ENCODE results near the gene ANO8.

Gene ANO8, protein sequence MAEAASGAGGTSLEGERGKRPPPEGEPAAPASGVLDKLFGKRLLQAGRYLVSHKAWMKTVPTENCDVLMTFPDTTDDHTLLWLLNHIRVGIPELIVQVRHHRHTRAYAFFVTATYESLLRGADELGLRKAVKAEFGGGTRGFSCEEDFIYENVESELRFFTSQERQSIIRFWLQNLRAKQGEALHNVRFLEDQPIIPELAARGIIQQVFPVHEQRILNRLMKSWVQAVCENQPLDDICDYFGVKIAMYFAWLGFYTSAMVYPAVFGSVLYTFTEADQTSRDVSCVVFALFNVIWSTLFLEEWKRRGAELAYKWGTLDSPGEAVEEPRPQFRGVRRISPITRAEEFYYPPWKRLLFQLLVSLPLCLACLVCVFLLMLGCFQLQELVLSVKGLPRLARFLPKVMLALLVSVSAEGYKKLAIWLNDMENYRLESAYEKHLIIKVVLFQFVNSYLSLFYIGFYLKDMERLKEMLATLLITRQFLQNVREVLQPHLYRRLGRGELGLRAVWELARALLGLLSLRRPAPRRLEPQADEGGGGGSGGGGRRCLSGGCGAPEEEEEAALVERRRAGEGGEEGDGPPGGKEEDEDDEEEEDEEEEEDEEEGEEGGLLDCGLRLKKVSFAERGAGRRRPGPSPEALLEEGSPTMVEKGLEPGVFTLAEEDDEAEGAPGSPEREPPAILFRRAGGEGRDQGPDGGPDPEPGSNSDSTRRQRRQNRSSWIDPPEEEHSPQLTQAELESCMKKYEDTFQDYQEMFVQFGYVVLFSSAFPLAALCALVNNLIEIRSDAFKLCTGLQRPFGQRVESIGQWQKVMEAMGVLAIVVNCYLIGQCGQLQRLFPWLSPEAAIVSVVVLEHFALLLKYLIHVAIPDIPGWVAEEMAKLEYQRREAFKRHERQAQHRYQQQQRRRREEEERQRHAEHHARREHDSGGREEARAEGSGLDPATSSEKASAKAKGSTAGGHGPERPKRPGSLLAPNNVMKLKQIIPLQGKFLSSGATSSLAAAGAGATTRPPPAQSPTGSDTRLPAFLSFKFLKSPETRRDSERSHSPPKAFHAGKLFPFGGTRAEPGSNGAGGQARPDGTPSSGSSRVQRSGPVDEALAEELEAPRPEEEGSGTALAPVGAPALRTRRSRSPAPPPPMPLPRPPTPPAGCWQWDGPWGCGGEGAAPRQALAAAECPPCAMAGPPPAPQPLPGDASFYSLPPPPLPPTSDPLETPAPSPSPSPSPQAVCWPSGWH

DNA sequence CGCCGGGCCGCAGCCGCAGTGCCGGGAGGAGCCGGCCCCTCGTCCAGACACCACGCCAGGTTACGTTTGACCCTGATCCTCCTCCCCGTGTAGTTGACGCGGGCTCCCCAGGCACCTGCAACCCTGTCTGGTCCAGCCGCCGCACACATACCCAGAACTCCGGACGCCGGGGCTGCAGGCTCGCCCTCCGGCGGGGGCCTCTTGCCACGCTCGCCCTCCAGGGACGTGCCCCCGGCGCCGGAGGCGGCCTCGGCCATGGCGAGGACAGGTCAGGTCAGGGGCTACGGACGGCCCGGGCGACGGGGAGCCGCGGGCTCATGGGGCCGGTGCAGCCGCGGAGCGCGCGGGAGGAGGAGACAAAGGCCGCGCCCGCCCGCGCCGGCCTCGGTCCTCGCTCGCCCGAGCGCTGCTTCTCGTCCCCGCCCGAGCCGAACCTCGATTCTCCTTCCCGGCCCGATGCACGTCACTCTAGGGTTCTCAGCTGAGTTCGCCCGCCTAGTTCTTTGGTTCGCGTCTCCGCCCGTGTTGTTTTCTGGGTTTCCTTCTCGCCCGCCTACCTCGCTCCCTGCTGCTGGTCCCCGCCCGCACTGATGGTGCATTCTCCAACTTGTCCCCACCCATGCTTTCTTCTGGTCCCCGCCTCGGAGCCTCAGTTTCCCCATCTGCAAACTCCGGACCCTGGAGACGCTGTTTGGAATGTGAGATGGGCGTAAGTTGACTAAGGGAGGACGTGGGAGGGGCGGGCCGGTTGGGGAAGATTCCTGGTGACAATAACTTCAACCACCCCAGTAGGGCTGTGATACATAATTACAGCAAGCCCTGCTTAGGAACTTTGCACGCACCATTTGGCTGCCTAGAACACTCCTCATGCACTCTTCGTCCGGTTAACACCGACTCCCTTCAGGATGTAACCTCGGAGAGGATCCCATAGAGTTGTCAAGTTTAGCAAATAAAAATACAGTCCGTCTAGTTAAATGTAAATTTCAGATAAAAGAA is at the start of gene ANO8:
ANO8 (minus strand) TSS at position 442 of the 996 bp plus-strand sequence; CDS start at position 257, 185 bp downstream.
- Histone ChIP-seq H3K4me2 (ENCODE audit: low read depth, low read length) (peak within 1 kb of the TSS; percentile 87), H4K20me1 (ENCODE audit: insufficient read depth, low read length) (no peaks in the 10 kb centered on the region), H3K36me3 (replicated peaks; ENCODE audit: insufficient read depth, low read length) (no peaks in the 10 kb centered on the region), H3F3A (ENCODE audit: insufficient read depth, low read length) (peaks cover 18% of the 10 kb centered on the region), H3K27ac (ENCODE audit: low read length) (no peak within 1 kb of the TSS), H3K9me2 (replicated peaks; ENCODE audit: insufficient read depth, low read length) (no peaks in the 10 kb centered on the region), H3K4me3 (ENCODE audit: low read length) (peak within 1 kb of the TSS; percentile 69), H3K27me3 (replicated peaks; ENCODE audit: insufficient read depth, low read length) (peaks cover 17% of the 10 kb centered on the region), H3K9ac (ENCODE audit: low read length) (peak within 1 kb of the TSS; percentile 41; the same call in 1 of the 2 replicates), H3K4me1 (ENCODE audit: low read length) (peaks cover 10% of the 10 kb centered on the region), H2AFZ (ENCODE audit: low read length) (peak within 1 kb of the TSS; percentile 83), H3K9me3 (replicated peaks; ENCODE audit: insufficient read depth, low read length) (no peaks in the 10 kb centered on the region), H3K79me2 (ENCODE audit: low read length) (peaks cover 12% of the 10 kb centered on the region)
- DNase-seq, result peak; percentile 97
- TF ChIP-seq EZH2 (optimal IDR thresholded peaks at IDR 0.05; ENCODE audit: low read depth, low read length) (no peak), EZH2phosphoT487 (IDR thresholded peaks at IDR 0.05; ENCODE audit: low read length) (no peak)
- TF ChIP-seq, protein P1, sequence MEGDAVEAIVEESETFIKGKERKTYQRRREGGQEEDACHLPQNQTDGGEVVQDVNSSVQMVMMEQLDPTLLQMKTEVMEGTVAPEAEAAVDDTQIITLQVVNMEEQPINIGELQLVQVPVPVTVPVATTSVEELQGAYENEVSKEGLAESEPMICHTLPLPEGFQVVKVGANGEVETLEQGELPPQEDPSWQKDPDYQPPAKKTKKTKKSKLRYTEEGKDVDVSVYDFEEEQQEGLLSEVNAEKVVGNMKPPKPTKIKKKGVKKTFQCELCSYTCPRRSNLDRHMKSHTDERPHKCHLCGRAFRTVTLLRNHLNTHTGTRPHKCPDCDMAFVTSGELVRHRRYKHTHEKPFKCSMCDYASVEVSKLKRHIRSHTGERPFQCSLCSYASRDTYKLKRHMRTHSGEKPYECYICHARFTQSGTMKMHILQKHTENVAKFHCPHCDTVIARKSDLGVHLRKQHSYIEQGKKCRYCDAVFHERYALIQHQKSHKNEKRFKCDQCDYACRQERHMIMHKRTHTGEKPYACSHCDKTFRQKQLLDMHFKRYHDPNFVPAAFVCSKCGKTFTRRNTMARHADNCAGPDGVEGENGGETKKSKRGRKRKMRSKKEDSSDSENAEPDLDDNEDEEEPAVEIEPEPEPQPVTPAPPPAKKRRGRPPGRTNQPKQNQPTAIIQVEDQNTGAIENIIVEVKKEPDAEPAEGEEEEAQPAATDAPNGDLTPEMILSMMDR (IDR thresholded peaks at IDR 0.05; ENCODE audit: low read length), result no peak

DNA sequence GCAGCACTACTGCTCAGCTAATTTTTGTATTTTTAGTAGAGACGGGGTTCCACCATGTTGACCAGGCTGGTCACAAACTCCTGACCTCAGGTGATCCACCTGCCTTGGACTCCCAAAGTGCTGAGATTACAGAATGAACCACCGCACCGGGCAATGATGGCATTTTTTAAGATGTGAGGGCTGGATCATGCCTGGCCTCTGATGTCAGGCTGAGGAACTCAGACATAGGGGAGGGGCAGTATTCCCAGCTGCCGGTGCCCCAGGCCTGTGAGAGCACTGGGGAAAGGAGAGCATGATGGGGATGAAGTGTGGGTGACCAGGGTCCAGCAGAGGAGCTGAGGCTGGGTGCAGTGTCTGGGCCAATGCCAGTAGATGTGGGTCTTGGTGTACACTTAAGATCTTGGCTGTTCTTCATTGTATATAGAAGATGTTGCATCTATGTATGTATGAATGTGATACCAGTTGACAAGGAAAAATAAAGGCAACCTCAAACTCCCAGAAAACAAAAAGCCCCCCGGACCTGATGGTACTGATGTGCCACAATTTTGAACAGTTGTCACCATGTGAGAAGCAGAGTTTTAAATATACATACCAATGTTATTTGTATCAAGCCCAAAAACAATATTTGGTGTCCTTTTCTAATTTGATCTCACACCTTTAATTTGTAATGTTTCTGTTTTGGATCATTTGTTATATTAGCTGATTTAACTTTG is 45.9 kb upstream of the ANO8 start:
- Histone ChIP-seq H3K9me3 (replicated peaks; ENCODE audit: insufficient read depth, low read length) (no peaks in the 10 kb centered on the region), H3K4me3 (ENCODE audit: low read length) (no peak overlapping the region), H3K27ac (ENCODE audit: low read length) (no peak overlapping the region), H3K4me2 (ENCODE audit: low read depth, low read length) (no peak overlapping the region), H3K9me2 (replicated peaks; ENCODE audit: insufficient read depth, low read length) (no peaks in the 10 kb centered on the region), H3K9ac (ENCODE audit: low read length) (no peak overlapping the region), H2AFZ (ENCODE audit: low read length) (no peak overlapping the region), H3F3A (ENCODE audit: insufficient read depth, low read length) (no peaks in the 10 kb centered on the region), H3K79me2 (ENCODE audit: low read length) (no peaks in the 10 kb centered on the region), H3K27me3 (replicated peaks; ENCODE audit: insufficient read depth, low read length) (no peaks in the 10 kb centered on the region), H4K20me1 (ENCODE audit: insufficient read depth, low read length) (no peaks in the 10 kb centered on the region), H3K36me3 (replicated peaks; ENCODE audit: insufficient read depth, low read length) (no peaks in the 10 kb centered on the region), H3K4me1 (ENCODE audit: low read length) (peaks cover 7% of the 10 kb centered on the region)
- no peak for DNase-seq
- TF ChIP-seq, protein P1 (IDR thresholded peaks at IDR 0.05; ENCODE audit: low read length), result no peak
- TF ChIP-seq EZH2 (optimal IDR thresholded peaks at IDR 0.05; ENCODE audit: low read depth, low read length) (no peak), EZH2phosphoT487 (IDR thresholded peaks at IDR 0.05; ENCODE audit: low read length) (no peak)
